Endothelial cell of umbilical vein (primary cell): ENCODE measurements around the gene FABP1. TPM values are rescaled to one million over a fixed set of nuclear protein-coding genes. Genes with fewer than 3 reads are reported as not detected.

Experiments used
- BruUV-seq: library from RNA; stranded (reverse); fragments of 400-500 nt; replicated peaks from 2 replicates; lab custom pipeline; 2021; lab: Mats Ljungman, UMichigan
- CTCF ChIA-PET: fragments of 300-600, 350-600 bp; sonication (Branson Sonifier 250); formaldehyde crosslinking; loops from one replicate; lab custom pipeline; 2021; ENCODE audit warnings: antibody characterized with exemption, inconsistent platforms; lab: Charles Lee
- POLR2A ChIA-PET: fragments of 300-600, 350-600 bp; sonication (Branson Sonifier 250); formaldehyde crosslinking; loops from one replicate; lab custom pipeline; 2021; ENCODE audit warnings: antibody characterized with exemption, inconsistent platforms; lab: Charles Lee
- DNase-seq: peaks from one replicate; pipeline ENCODE4 v3.0.0-alpha.2; 2011; ENCODE audit warnings: low read depth, low spot score
- FAIRE-seq: peaks from 2 replicates; lab custom pipeline; 2011; peaks lifted over from hg19 to GRCh38; lab: Jason Lieb, UNC
- H2AFZ ChIP-seq: 2 replicates; pipeline ENCODE4 v1.6.0; 2012; ENCODE audit warnings: low read depth, low read length, control low read depth, inconsistent platforms
- H3K27ac ChIP-seq: 2 replicates; pipeline ENCODE4 v1.5.1; 2011; ENCODE audit warnings: low read depth, mild to moderate bottlenecking, control low read depth, low read length, moderate library complexity; ENCODE audit not compliant: insufficient read depth
- H3K27me3 ChIP-seq, 2 experiments: 2 replicates each; pipeline versions ENCODE4 v1.6.0 to v1.6.1; 2011; ENCODE audit warnings: low read length in 2 of 2, mixed read lengths in 1 of 2; ENCODE audit not compliant: control insufficient read depth in 2 of 2, insufficient read depth in 2 of 2
- H3K36me3 ChIP-seq, 2 experiments: 2 replicates in 1 of 2; 3 replicates in 1 of 2; pipeline ENCODE4 v1.5.1; 2011; ENCODE audit warnings: low read length in 2 of 2, mild to moderate bottlenecking in 1 of 2, moderate library complexity in 1 of 2; ENCODE audit not compliant: control insufficient read depth in 2 of 2, insufficient read depth in 2 of 2; ENCODE audit errors: extremely low read depth in 1 of 2
- H3K4me1 ChIP-seq: 3 replicates; pipeline ENCODE4 v1.5.1; 2011; ENCODE audit warnings: mild to moderate bottlenecking, low read length; ENCODE audit not compliant: control insufficient read depth, insufficient read depth; ENCODE audit errors: extremely low read depth
- H3K4me2 ChIP-seq: 2 replicates; pipeline ENCODE4 v1.6.1; 2011; ENCODE audit warnings: low read length, control low read depth, mixed read lengths; ENCODE audit not compliant: insufficient read depth
- H3K4me3 ChIP-seq, 3 experiments: fragments of 200-600 bp in 1 of 3; sonication (generic), shearing (Covaris generic) in 1 of 3; replicated peaks in 1 of 3; 2 replicates each; pipeline ENCODE4 v1.5.1; 2011 to 2016; ENCODE audit warnings: control low read depth in 3 of 3, low read length in 3 of 3, mild to moderate bottlenecking in 2 of 3, inconsistent platforms in 1 of 3, low read depth in 1 of 3, moderate library complexity in 1 of 3; ENCODE audit not compliant: insufficient read depth in 1 of 3
- H3K79me2 ChIP-seq: 2 replicates; pipeline ENCODE4 v1.6.0; 2012; ENCODE audit warnings: low read length, inconsistent platforms; ENCODE audit not compliant: control insufficient read depth, insufficient read depth
- H3K9ac ChIP-seq: replicated peaks from 2 replicates; pipeline ENCODE3; 2011; ENCODE audit warnings: low read length, control low read depth; ENCODE audit not compliant: insufficient read depth; ENCODE audit errors: extremely low read depth
- H3K9me1 ChIP-seq: replicated peaks from 3 replicates; pipeline ENCODE4 v1.6.0; 2011; ENCODE audit warnings: mild to moderate bottlenecking, low read length; ENCODE audit not compliant: control insufficient read depth, insufficient read depth; ENCODE audit errors: extremely low read depth
- H3K9me3 ChIP-seq: replicated peaks from 2 replicates; pipeline ENCODE4 v1.5.1; 2012; ENCODE audit warnings: low read length, inconsistent platforms; ENCODE audit not compliant: control insufficient read depth, insufficient read depth
- H4K20me1 ChIP-seq: replicated peaks from 2 replicates; pipeline ENCODE3; 2011; ENCODE audit warnings: mild to moderate bottlenecking, low read length; ENCODE audit not compliant: control insufficient read depth, insufficient read depth; ENCODE audit errors: extremely low read depth
- CTCF ChIP-seq, 2 donors: IDR thresholded peaks; 1 replicate in 1 of 2; 2 replicates in 1 of 2; pipeline ENCODE4 v1.5.1; 2011; ENCODE audit warnings: low read length in 2 of 2, mild to moderate bottlenecking in 2 of 2, moderate library complexity in 2 of 2, control low read depth in 1 of 2, inconsistent platforms in 1 of 2, low read depth in 1 of 2; ENCODE audit not compliant: insufficient read depth in 1 of 2; ENCODE audit errors: extremely low read depth in 1 of 2
- EZH2 ChIP-seq: IDR thresholded peaks from 2 replicates; pipeline ENCODE4 v1.6.1; 2012; ENCODE audit warnings: borderline replicate concordance, low read depth, mild to moderate bottlenecking, moderate library complexity, low read length, inconsistent platforms; ENCODE audit not compliant: severe bottlenecking
- FOS ChIP-seq: IDR thresholded peaks from 2 replicates; pipeline ENCODE4 v1.6.1; 2011; ENCODE audit warnings: mild to moderate bottlenecking, low read length, moderate library complexity, borderline replicate concordance; ENCODE audit not compliant: insufficient read depth
- GATA2 ChIP-seq: IDR thresholded peaks from 2 replicates; pipeline ENCODE4 v1.7.0; 2011; ENCODE audit warnings: low read depth, mild to moderate bottlenecking, moderate library complexity, mixed read lengths, low read length; ENCODE audit not compliant: insufficient read length, insufficient read depth
- JUN ChIP-seq: IDR thresholded peaks from 2 replicates; pipeline ENCODE4 v1.6.1; 2011; ENCODE audit warnings: borderline replicate concordance, low read depth; ENCODE audit not compliant: insufficient read length, insufficient read depth
- MAX ChIP-seq: IDR thresholded peaks from 2 replicates; pipeline ENCODE4 v1.6.1; 2011; ENCODE audit not compliant: insufficient read depth, insufficient read length
- MYC ChIP-seq: IDR thresholded peaks from one replicate; pipeline ENCODE4 v1.6.1; 2011; ENCODE audit warnings: mild to moderate bottlenecking, low read depth, low read length
- POLR2A ChIP-seq: IDR thresholded peaks from 2 replicates; pipeline ENCODE4 v1.6.1; 2012; ENCODE audit warnings: low read depth, mild to moderate bottlenecking, control low read depth, low read length
- dilution Hi-C: fragments of 300-500 bp; cut with MboI; formaldehyde crosslinking; loops from one replicate; pipeline ENCODE4 v1.15.0; 2019; ENCODE audit warnings: low sequenced_read_pairs; ENCODE audit not compliant: extremely low pct_ligation_motif_present
- intact Hi-C: fragments of 100-400 bp; cut with micrococcal nuclease; formaldehyde crosslinking; loops from one replicate; pipeline ENCODE4 v1.10.0; 2022
- polyA plus RNA-seq, 4 experiments: library from polyadenylated mRNA; depleted of rRNA in 3 of 4; stranded (reverse) in 3 of 4; unstranded in 1 of 4; fragments of >200 nt; gene quantifications; 2 replicates each; pipeline versions ENCODE4 v1.2.1 to v1.2.3, GENCODE V29; 2011 to 2012; ENCODE audit warnings: missing spikeins in 1 of 4
- total RNA-seq: library from RNA; stranded (reverse); gene quantifications from 2 replicates; pipeline ENCODE4 v1.2.3, GENCODE V29; 2021

Gene FABP1
- total and polyA plus RNA-seq, 2 donors (not counting 3 experiments of a cell fraction or from before 2014, with no cell fraction given), result not detected

GRCh38 chr2:88160517-88160916, 32.7 kb upstream of the FABP1 start:
- dilution Hi-C loops, result no loop called here
- no peak overlapping the region for H3K4me3 ChIP-seq
- no peaks in the 10 kb centered on the region for H4K20me1 ChIP-seq
- no peak overlapping the region for H3K4me2 ChIP-seq
- H3K27me3 ChIP-seq, result no peaks in the 10 kb centered on the region
- no peak overlapping the region for H2AFZ ChIP-seq
- no peak for FAIRE-seq
- CTCF ChIA-PET, result interaction anchor here (0.6 to 4.2 kb wide), 19 partner anchors 8 to 162 kb away, joined by 3 to 215 read pairs (median 3); partner anchors contain the start of gene THNSL2
- H3K79me2 ChIP-seq, result no peaks in the 10 kb centered on the region
- H3K27ac ChIP-seq, result no peak overlapping the region
- no peaks in the 10 kb centered on the region for H3K9me3 ChIP-seq
- TF ChIP-seq MYC (no peak), JUN (no peak), CTCF (IDR thresholded peaks at IDR 0.05; ENCODE audit: extremely low read depth in 1 of 2, insufficient read depth in 1 of 2, low read depth in 1 of 2, low read length in 2 of 2) (no peak), POLR2A (no peak), MAX (no peak), FOS (no peak), GATA2 (no peak), EZH2 (no peak)
- H3K4me1 ChIP-seq, result no peaks in the 10 kb centered on the region
- POLR2A ChIA-PET, result no interaction called here
- intact Hi-C loops, result loop anchor here (1.0 kb wide), 1 partner anchor 100 kb away; no protein-coding TSS in a partner anchor
- no TSS peak for BruUV-seq
- no peak for DNase-seq
- H3K36me3 ChIP-seq, result no peaks in the 10 kb centered on the region
- no peaks in the 10 kb centered on the region for H3K9me1 ChIP-seq
- H3K9ac ChIP-seq, result no peak overlapping the region
